NOMO-1 treated with dmso at 0.1 percent for 144 hours (cell line): ENCODE data around the gene SIPA1.

Experiments
- DNase-seq: peaks from one replicate; lab custom pipeline; 2025; ENCODE audit not compliant: unreplicated experiment; lab: John Stamatoyannopoulos, UW

The SIPA1 gene

GRCh38 chr11:65607614-65608426, 30.1 kb upstream of the SIPA1 start:
- no peak for DNase-seq

DNA sequence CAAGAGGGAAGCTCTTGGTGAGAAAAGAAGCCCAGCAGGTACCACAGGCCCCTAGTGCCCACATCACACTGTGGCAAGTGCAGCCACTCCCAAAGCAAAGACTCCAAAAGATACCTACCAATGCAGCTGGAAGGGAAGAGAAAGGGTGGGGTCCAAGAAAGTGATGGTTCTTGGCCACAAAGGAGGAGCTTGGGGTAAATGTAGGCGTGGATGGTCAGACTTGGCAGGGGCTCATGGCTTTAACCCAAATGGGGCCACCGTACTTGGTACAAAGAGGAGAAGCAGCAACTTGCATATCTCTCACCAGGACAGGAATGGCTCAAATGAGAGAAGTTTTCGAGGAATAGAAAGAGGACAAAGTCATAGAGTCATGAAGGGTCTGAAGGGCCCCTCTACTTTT, 28.7 kb upstream of the SIPA1 start:
- no peak for DNase-seq

- no peak for DNase-seq
Observed at GRCh38 chr11:65609665-65610064, 28.2 kb upstream of the SIPA1 start.

GRCh38 chr11:65610404-65610803, 27.5 kb upstream of the SIPA1 start:
- DNase-seq = no peak

DNA sequence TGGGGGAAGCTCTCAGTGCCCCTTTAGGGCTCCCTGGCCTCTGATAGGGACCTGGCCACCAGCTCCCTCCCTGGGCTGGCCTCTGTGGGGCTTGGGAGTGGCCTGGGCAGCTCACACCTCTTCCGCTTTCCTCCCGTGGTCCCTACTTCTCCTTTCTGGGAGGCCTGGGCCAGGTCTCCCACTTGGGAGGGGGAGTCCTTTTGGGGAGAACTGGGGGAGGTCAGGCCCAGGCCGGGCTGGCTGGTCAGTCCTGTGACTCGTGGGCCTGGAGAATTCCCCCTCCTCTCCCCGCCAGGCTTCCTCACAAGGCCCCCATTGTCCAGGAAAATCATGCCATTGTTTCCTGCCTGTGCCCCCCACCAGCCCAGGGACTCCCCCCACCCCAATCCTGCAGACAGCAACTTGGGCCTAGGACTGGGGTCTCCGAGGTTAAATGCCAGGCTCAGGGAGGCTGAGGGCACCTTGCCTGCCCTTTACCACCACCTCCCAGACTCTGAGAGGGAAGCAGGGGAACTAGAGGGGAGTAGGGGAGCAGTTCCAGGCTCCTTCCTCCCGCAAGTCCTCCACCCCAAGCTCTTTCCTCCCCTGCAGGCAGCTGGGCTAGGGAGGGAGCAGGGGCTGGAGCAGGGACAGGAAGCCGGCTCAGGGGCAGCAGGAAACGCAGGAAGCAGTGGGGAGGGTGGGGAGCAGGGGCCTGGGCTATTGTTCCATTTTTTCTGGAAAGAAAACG, 26.7 kb upstream of the SIPA1 start:
- peak; percentile 76 for DNase-seq

DNA sequence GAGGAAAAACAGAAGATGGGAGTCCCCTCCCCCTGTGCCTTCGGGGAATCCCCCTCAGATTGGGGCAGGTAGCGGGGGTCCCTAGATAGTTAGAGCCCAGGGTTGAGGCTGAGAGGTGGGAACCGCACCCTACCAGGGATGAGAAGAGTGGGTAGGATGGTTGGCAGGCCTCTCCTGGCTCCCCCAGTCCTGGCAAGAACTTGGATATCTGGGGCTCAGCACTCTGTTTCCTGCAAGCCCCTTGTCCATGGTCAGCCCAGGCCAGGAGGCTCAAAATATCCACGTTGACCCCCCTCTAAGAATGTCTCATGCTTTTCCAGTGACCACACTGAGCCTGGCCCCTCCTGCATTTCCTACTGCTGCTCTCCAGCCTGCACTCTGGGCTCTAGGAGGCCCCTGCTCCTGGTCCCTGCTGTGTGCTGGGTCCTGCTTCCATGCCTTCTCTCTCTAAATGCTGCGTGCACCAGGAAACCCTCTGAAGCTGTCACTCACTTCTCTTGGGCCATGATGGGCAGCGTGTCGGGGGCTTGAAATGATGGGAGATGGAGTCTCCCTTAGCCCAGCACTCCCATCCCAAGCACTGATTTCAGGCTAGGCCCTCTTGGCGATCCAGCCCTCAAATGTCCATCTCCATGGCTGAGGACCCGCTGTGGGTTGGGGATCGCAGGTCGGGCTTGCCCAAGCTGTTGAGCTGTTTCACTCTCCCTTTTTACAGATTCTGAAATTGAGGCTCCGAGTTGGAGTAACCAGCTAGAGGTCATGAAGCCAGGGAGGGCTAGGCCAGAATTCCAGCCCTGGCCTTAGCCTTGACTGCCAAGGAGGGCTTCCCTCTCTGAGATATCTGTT, 25.9 kb upstream of the SIPA1 start:
- DNase-seq = no peak

DNA sequence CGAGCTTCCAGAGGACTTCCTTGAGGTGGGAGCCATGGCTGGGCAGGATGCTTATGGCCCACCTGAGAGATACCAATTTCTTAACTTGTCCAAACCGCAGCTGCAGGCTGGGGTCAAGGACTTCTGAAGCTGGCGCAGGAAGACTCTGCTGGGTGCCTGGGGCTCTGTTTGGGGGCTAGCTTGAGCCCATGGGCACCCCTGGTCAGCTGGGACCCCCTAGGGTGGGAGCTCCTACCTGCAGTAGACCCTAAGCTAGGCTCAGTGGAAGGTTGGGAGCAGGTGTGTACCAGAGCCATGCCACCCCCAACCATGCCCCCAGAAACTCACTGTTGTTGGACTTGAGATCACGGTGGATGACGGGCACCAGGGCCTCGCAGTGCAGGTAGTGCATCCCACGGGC, 25.2 kb upstream of the SIPA1 start:
- no peak for DNase-seq

GRCh38 chr11:65613091-65613928, 24.6 kb upstream of the SIPA1 start:
- DNase-seq = no peak

GRCh38 chr11:65615229-65615949, 22.5 kb upstream of the SIPA1 start, which contains the start of gene PCNX3:
TSS of gene PCNX3 (plus strand) at chr11:65615776. CDS start at chr11:65616312, 536 bp downstream.
- DNase-seq = peak; percentile 100

- no peak for DNase-seq
Observed at GRCh38 chr11:65615950-65616574, 21.8 kb upstream of the SIPA1 start.

GRCh38 chr11:65616575-65617001, 21.3 kb upstream of the SIPA1 start:
- DNase-seq = no peak

GRCh38 chr11:65617136-65617850, 20.6 kb upstream of the SIPA1 start:
- no peak for DNase-seq

GRCh38 chr11:65617990-65618751, 19.7 kb upstream of the SIPA1 start:
- no peak for DNase-seq

GRCh38 chr11:65618763-65619162, 19.1 kb upstream of the SIPA1 start:
- DNase-seq = no peak

GRCh38 chr11:65619281-65619928, 18.5 kb upstream of the SIPA1 start:
- DNase-seq = no peak

DNA sequence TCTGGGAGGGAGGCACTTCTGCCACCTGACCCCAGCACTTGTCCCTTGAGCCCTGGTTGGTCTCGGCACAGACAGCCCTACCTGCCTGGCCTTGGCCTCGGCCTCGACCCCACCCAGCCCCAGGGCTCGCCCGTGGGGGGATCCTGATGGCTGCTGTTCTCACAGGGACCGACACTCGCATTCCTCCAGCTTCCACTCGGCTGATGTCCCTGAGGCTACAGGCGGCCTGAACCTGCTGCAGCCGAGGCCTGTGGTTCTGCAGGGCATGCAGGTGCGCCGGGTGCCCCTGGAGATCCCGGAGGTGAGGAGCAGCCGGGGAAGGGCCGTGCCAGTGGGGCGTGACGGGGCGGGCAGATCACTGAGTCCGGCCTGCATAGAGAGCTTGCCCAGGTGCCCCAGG, 17.2 kb upstream of the SIPA1 start:
- DNase-seq = no peak

DNA sequence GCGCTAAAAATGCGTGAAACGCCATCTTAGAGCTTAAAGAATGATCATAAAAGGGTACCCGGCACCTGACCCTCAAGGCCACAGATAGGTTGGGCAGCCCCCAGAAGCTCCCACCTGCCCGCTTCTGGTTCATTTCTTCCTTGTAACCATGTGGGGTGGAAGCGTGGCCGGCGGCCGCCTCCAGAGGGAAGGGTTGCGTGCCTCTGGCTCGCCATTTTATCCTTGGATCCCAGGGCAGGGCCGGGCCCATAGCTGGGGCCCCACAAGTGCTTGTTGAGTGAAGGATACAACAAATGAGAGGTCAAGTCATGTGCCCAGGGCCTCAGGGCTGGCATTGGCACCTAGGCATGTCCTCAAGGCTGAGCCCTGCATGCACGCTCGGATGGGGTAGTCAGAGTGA, 16.4 kb upstream of the SIPA1 start:
- DNase-seq = no peak

- DNase-seq = no peak
Observed at GRCh38 chr11:65622011-65622410, 15.9 kb upstream of the SIPA1 start.
